Transverse colon (tissue), 4 donors: Measurements from ENCODE around the gene PLEKHG2.

ENCODE experiments used
- CTCF ChIP-seq, 5 experiments: fragments of 200-600 bp in 3 of 5; fragments of 450-650 bp in 2 of 5; sonication (generic) in 3 of 5; IDR thresholded peaks; 1 replicate in 2 of 5; 2 replicates in 3 of 5; pipeline ENCODE4 v1.5.1; 2016 to 2017; ENCODE audit warnings: antibody characterized with exemption in 5 of 5, inconsistent platforms in 3 of 5, mild to moderate bottlenecking in 2 of 5, moderate library complexity in 1 of 5
- POLR2AphosphoS5 ChIP-seq, 3 donors: sonication (generic); formaldehyde crosslinking; IDR thresholded peaks; one replicate each; pipeline ENCODE4 v1.6.1; 2016; ENCODE audit warnings: antibody characterized with exemption in 3 of 3

DNA sequence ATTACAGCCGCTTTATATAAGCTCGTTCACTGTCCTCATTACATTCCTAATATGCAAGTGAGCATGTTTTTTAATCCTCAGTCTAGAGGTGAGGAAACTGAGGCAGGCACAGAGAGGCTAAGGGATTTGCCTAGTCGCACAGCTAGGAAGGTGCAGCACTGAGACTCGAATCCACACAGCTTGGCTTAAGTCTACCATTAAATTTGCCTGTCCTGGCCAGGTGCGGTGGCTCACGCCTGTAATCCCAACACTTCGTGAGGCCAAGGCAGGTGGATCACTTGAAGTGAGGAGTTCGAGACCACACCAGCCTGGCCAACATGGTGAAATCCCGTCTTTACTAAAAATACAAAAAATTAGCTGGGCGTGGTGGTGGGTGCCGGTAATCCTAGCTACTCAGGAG, 15.2 kb downstream of the PLEKHG2 start:
- TF ChIP-seq CTCF (IDR thresholded peaks at IDR 0.05): no peak
- TF ChIP-seq POLR2AphosphoS5 (IDR thresholded peaks at IDR 0.05): no peak
